AG04450 (cell line): ENCODE results near the gene TRIM37. TPM values are rescaled to one million over a fixed set of nuclear protein-coding genes. Genes with fewer than 3 reads are reported as not detected.

Experiments
- CTCF ChIA-PET: fragments of 300-600, 350-600 bp; formaldehyde crosslinking; extraction: SDS; loops from one replicate; lab custom pipeline; 2022; ENCODE audit warnings: antibody characterized with exemption, inconsistent platforms; lab: Charles Lee
- POLR2A ChIA-PET: fragments of 350-600 bp; formaldehyde crosslinking; extraction: SDS; loops from one replicate; lab custom pipeline; 2021; ENCODE audit warnings: antibody characterized with exemption, inconsistent platforms; lab: Yijun Ruan, JAX
- DNase-seq: peaks from one replicate; pipeline ENCODE4 v3.0.0-alpha.2; 2011; ENCODE audit warnings: low read depth, low spot score
- H3K27ac ChIP-seq: one replicate; pipeline ENCODE4 v1.5.1; 2012; ENCODE audit warnings: low read depth, low read length, control low read depth
- H3K27me3 ChIP-seq: one replicate; pipeline ENCODE4 v1.6.0; 2012; ENCODE audit warnings: low read length; ENCODE audit not compliant: control insufficient read depth, insufficient read depth
- H3K4me3 ChIP-seq: 2 replicates; pipeline ENCODE4 v1.5.1; 2011; ENCODE audit warnings: mild to moderate bottlenecking, low read depth, low read length, control low read depth
- H3K9me3 ChIP-seq: 2 replicates; pipeline ENCODE4 v1.5.1; 2012; ENCODE audit warnings: low read length; ENCODE audit not compliant: control insufficient read depth, insufficient read depth
- CTCF ChIP-seq: IDR thresholded peaks from 2 replicates; pipeline ENCODE4 v1.5.1; 2011; ENCODE audit warnings: low read depth, low read length, control low read depth, inconsistent platforms
- polyA plus RNA-seq: library from polyadenylated mRNA; depleted of rRNA; stranded (reverse); fragments of >200 nt; gene quantifications from 2 replicates; pipeline ENCODE4 v1.2.3, GENCODE V29; 2011

The TRIM37 gene
- polyA plus RNA-seq, 1 experiment = 34.8 TPM

GRCh38 chr17:59115474-59115873, 8.8 kb upstream of the TRIM37 start:
- Histone ChIP-seq H3K27ac (no peak overlapping the region), H3K27me3 (no peaks in the 10 kb centered on the region), H3K9me3 (no peaks in the 10 kb centered on the region; the same call in 1 of the 2 replicates), H3K4me3 (no peak overlapping the region)
- ChIA-PET CTCF (no interaction called here), POLR2A (no interaction called here)
- DNase-seq = no peak
- no peak for TF ChIP-seq CTCF

DNA sequence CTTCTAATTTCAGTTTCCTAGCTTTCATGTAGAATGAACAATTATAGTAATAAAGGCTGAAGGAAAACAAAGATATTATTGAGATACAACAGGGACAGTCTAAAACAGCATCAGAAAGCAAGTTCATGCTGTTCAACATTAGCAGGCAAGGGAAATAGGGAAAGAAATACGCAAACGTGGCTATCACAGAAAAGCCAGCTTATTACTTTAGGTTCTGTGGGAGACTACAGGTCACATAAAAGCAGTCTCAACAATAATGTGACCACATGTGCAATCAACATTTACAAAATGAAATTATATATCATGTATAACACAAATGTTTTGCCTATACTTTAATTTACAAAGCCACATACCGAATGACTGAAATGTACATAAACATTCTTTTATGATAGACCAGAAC, 4.9 kb upstream of the TRIM37 start:
- ChIA-PET POLR2A (no interaction called here), CTCF (no interaction called here)
- no peaks in the 10 kb centered on the region for H3K27me3 ChIP-seq

GRCh38 chr17:59110973-59111372, 4.3 kb upstream of the TRIM37 start:
- Histone ChIP-seq H3K4me3 (no peak overlapping the region), H3K9me3 (peaks cover 4% of the 10 kb centered on the region; the same call in 1 of the 2 replicates), H3K27me3 (no peaks in the 10 kb centered on the region), H3K27ac (no peak overlapping the region)
- DNase-seq = no peak
- ChIA-PET POLR2A (interaction anchor here (0.7 kb wide), 1 partner anchor 117 kb away, joined by 7 read pairs; no protein-coding TSS in a partner anchor), CTCF (no interaction called here)
- no peak for TF ChIP-seq CTCF

More for the DNA sequence above, 4.9 kb upstream of the TRIM37 start:
- Histone ChIP-seq H3K9me3 (no peaks in the 10 kb centered on the region; the same call in 1 of the 2 replicates), H3K4me3 (no peak overlapping the region), H3K27ac (no peak overlapping the region)
- no peak for DNase-seq
- TF ChIP-seq CTCF = no peak

- Histone ChIP-seq H3K9me3 (peaks cover 4% of the 10 kb centered on the region; the same call in 1 of the 2 replicates), H3K4me3 (no peak overlapping the region), H3K27ac (no peak overlapping the region), H3K27me3 (no peaks in the 10 kb centered on the region)
- DNase-seq = no peak
- ChIA-PET CTCF (no interaction called here), POLR2A (interaction anchor here (0.7 kb wide), 1 partner anchor 1438 kb away, joined by 3 read pairs; no protein-coding TSS in a partner anchor)
- TF ChIP-seq CTCF = no peak
These were observed 1.9 kb upstream of the TRIM37 start for GRCh38 chr17:59108400-59109102.

DNA sequence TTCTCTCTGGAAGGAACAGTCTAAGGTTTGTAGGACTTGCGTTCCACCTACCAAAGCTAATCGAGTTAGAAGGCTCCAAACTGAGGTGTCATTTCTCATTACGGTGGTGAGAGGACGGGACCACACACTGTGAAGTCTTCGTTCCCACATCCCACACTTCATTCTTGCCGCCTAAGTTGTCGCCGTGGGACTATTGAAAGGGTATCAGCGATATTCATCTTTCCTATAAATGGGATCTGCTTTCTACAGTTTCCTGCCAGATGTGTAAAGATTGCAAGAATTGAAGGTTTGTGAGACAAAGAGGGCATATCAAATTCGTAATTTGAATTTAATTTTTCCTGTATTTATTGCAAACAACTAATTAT, 608 bp upstream of the TRIM37 start:
- TF ChIP-seq CTCF = no peak
- Histone ChIP-seq H3K27ac (peak overlapping the region; percentile 77), H3K9me3 (peaks cover 4% of the 10 kb centered on the region; the same call in 1 of the 2 replicates), H3K4me3 (peak overlapping the region; percentile 86), H3K27me3 (no peaks in the 10 kb centered on the region)
- ChIA-PET CTCF (no interaction called here), POLR2A (interaction anchor here (0.6 to 1.9 kb wide), 7 partner anchors 13 to 475 kb away, joined by 3 to 14 read pairs (median 4); partner anchors contain the start of genes PRR11 and SKA2)
- no peak for DNase-seq
